Measurements from ENCODE around the gene STOML1.

- TF ChIP-seq CTCF (IDR thresholded peaks at IDR 0.05 in 4 of 5, conservative IDR thresholded peaks at IDR 0.05 in 1 of 5) (peak; percentile 81 to 97 (median 96)), POLR2A (IDR thresholded peaks at IDR 0.05) (peak; percentile 77)
Observed at GRCh38 chr15:73991726-73992593, at the start of gene STOML1.

All from gastrocnemius medialis (tissue), 4 donors.